ENCODE data around the gene SNRPB2.

DNA sequence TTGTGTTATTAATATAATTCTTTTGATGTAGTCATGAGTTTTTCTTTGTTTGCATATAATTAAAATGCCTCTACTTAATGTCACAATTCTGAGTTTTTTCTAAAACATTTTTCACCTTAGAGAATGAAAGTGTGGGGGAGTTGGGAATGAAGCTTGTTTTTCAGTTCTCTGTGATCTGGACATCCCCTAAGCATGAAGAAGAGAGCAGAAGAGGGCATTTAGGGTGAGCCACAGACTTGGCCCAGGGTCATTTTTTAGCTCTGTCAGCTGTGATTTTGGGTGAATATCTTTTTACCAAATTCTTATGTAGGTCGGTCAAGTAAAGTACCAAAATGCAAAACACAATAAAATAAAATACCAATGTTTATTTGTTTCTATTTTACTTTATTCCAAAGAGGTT lies 22.3 kb downstream of the SNRPB2 start:
- TF ChIP-seq, protein P1, sequence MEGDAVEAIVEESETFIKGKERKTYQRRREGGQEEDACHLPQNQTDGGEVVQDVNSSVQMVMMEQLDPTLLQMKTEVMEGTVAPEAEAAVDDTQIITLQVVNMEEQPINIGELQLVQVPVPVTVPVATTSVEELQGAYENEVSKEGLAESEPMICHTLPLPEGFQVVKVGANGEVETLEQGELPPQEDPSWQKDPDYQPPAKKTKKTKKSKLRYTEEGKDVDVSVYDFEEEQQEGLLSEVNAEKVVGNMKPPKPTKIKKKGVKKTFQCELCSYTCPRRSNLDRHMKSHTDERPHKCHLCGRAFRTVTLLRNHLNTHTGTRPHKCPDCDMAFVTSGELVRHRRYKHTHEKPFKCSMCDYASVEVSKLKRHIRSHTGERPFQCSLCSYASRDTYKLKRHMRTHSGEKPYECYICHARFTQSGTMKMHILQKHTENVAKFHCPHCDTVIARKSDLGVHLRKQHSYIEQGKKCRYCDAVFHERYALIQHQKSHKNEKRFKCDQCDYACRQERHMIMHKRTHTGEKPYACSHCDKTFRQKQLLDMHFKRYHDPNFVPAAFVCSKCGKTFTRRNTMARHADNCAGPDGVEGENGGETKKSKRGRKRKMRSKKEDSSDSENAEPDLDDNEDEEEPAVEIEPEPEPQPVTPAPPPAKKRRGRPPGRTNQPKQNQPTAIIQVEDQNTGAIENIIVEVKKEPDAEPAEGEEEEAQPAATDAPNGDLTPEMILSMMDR (conservative IDR thresholded peaks at IDR 0.05): no peak
- no peak for TF ChIP-seq ZFX (IDR thresholded peaks at IDR 0.05)

All from C4-2B (cell line).